ENCODE results near the gene ZNF207. TPM values are rescaled to one million over a fixed set of nuclear protein-coding genes. Genes with fewer than 3 reads are reported as not detected.

The ZNF207 gene
- total RNA-seq, 1 experiment from 2014 or later = 198 TPM

- no TSS peak for BruUV-seq (replicated peaks)
- no peak for DNase-seq
- no peaks in the 10 kb centered on the region for H3K27me3 Mint-ChIP-seq (ENCODE audit: unreplicated experiment)
- peaks cover 70% of the 10 kb centered on the region for H3K36me3 Mint-ChIP-seq (ENCODE audit: insufficient read depth, unreplicated experiment)
- intact Hi-C loops (cut with micrococcal nuclease; ENCODE audit: unreplicated experiment) = no loop called here
- peak overlapping the region; percentile 31 for H3K4me3 Mint-ChIP-seq (ENCODE audit: low read depth, unreplicated experiment)
- peak overlapping the region; percentile 15 for H3K27ac Mint-ChIP-seq (ENCODE audit: unreplicated experiment)
- CTCF ChIA-PET = no interaction called here
- no peaks in the 10 kb centered on the region for H3K9me3 Mint-ChIP-seq (ENCODE audit: low read depth, unreplicated experiment)
- H3K4me1 Mint-ChIP-seq (ENCODE audit: low read depth, unreplicated experiment) = peaks cover 24% of the 10 kb centered on the region
- no peak for TF ChIP-seq CTCF (IDR thresholded peaks at IDR 0.05; ENCODE audit: unreplicated experiment)
Observed at GRCh38 chr17:32355649-32356377, 5.9 kb downstream of the ZNF207 start.

DNA sequence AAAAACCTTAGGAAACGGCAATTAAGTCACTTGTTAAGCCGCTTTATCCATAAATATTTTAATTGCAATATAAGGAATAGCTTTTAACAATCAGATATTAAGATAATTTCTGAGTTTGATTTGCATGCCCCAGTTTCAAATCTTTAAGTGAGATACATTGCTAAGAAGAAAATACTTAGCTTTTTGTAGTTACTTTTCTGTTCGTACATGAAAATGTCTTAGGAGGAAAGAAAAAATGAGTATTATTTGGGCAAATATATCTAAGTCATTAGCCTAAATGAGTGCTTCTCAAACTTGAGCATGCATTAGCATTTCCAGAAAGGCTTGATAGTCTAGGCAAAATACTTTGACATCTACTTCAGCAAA lies 6.4 kb downstream of the ZNF207 start:
- DNase-seq = no peak
- Mint-ChIP-seq H3K4me3 (ENCODE audit: low read depth, unreplicated experiment) (no peak overlapping the region), H3K36me3 (ENCODE audit: insufficient read depth, unreplicated experiment) (peaks cover 69% of the 10 kb centered on the region), H3K27me3 (ENCODE audit: unreplicated experiment) (no peaks in the 10 kb centered on the region), H3K9me3 (ENCODE audit: low read depth, unreplicated experiment) (no peaks in the 10 kb centered on the region), H3K27ac (ENCODE audit: unreplicated experiment) (no peak overlapping the region), H3K4me1 (ENCODE audit: low read depth, unreplicated experiment) (peaks cover 24% of the 10 kb centered on the region)
- CTCF ChIA-PET = no interaction called here
- intact Hi-C loops (cut with micrococcal nuclease; ENCODE audit: unreplicated experiment) = no loop called here
- no peak for TF ChIP-seq CTCF (IDR thresholded peaks at IDR 0.05; ENCODE audit: unreplicated experiment)
- BruUV-seq (replicated peaks) = no TSS peak

DNA sequence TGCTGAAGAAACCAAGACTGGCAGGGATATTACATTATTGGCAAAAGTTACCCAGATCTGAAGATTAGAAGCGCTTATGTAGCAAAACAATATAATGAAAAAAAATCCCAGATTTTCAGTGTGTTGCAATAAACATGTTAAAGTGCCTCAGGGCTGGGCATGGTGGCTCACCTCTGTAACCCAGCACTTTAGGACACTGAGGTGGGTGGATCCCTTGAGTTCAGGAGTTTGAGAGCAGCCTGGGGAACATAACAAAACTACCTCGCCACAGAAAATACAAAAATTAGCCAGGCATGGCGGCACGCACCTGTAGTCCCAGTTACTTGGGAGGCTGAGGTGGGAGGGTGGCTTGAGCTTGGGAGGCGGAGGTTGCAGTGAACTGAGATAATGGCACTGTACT lies 6.8 kb downstream of the ZNF207 start:
- DNase-seq = no peak
- no peak overlapping the region for H3K4me3 Mint-ChIP-seq (ENCODE audit: low read depth, unreplicated experiment)
- H3K9me3 Mint-ChIP-seq (ENCODE audit: low read depth, unreplicated experiment) = no peaks in the 10 kb centered on the region
- TF ChIP-seq CTCF (IDR thresholded peaks at IDR 0.05; ENCODE audit: unreplicated experiment) = no peak
- BruUV-seq (replicated peaks) = no TSS peak
- intact Hi-C loops (cut with micrococcal nuclease; ENCODE audit: unreplicated experiment) = no loop called here
- H3K27me3 Mint-ChIP-seq (ENCODE audit: unreplicated experiment) = no peaks in the 10 kb centered on the region
- peaks cover 24% of the 10 kb centered on the region for H3K4me1 Mint-ChIP-seq (ENCODE audit: low read depth, unreplicated experiment)
- peaks cover 67% of the 10 kb centered on the region for H3K36me3 Mint-ChIP-seq (ENCODE audit: insufficient read depth, unreplicated experiment)
- CTCF ChIA-PET = no interaction called here
- no peak overlapping the region for H3K27ac Mint-ChIP-seq (ENCODE audit: unreplicated experiment)

- intact Hi-C loops (cut with micrococcal nuclease; ENCODE audit: unreplicated experiment) = no loop called here
- DNase-seq = no peak
- H3K4me1 Mint-ChIP-seq (ENCODE audit: low read depth, unreplicated experiment) = peaks cover 24% of the 10 kb centered on the region
Observed at GRCh38 chr17:32357615-32358014, 7.7 kb downstream of the ZNF207 start.

More at GRCh38 chr17:32357615-32358014, 7.7 kb downstream of the ZNF207 start:
- CTCF ChIA-PET = no interaction called here
- H3K27me3 Mint-ChIP-seq (ENCODE audit: unreplicated experiment) = no peaks in the 10 kb centered on the region
- H3K9me3 Mint-ChIP-seq (ENCODE audit: low read depth, unreplicated experiment) = no peaks in the 10 kb centered on the region
- H3K4me3 Mint-ChIP-seq (ENCODE audit: low read depth, unreplicated experiment) = no peak overlapping the region
- peaks cover 67% of the 10 kb centered on the region for H3K36me3 Mint-ChIP-seq (ENCODE audit: insufficient read depth, unreplicated experiment)
- H3K27ac Mint-ChIP-seq (ENCODE audit: unreplicated experiment) = no peak overlapping the region
- BruUV-seq (replicated peaks) = no TSS peak
- no peak for TF ChIP-seq CTCF (IDR thresholded peaks at IDR 0.05; ENCODE audit: unreplicated experiment)

All from Calu3 (cell line).